IPS-18a (cell line): Measurements from ENCODE around the gene SLC13A3.

ENCODE experiments used
- H3K27ac ChIP-seq: one replicate; pipeline ENCODE4 v1.5.1; 2013; ENCODE audit warnings: low read length
- H3K27me3 ChIP-seq: one replicate; pipeline ENCODE4 v1.6.1; 2013; ENCODE audit warnings: mild to moderate bottlenecking, low read length; ENCODE audit not compliant: control insufficient read depth, insufficient read depth
- H3K36me3 ChIP-seq: one replicate; pipeline ENCODE4 v1.6.1; 2013; ENCODE audit warnings: low read depth, low read length; ENCODE audit not compliant: control insufficient read depth
- H3K4me1 ChIP-seq: one replicate; pipeline ENCODE4 v1.6.1; 2013; ENCODE audit warnings: low read depth, low read length; ENCODE audit not compliant: control insufficient read depth
- H3K4me3 ChIP-seq: one replicate; pipeline ENCODE4 v1.5.1; 2013; ENCODE audit warnings: low read length
- H3K9ac ChIP-seq: one replicate; pipeline ENCODE4 v1.6.1; 2013; ENCODE audit warnings: mild to moderate bottlenecking, low read length, moderate library complexity
- H3K9me3 ChIP-seq: one replicate; pipeline ENCODE4 v1.6.1; 2013; ENCODE audit warnings: low read depth, low read length; ENCODE audit not compliant: control insufficient read depth

The SLC13A3 gene

DNA sequence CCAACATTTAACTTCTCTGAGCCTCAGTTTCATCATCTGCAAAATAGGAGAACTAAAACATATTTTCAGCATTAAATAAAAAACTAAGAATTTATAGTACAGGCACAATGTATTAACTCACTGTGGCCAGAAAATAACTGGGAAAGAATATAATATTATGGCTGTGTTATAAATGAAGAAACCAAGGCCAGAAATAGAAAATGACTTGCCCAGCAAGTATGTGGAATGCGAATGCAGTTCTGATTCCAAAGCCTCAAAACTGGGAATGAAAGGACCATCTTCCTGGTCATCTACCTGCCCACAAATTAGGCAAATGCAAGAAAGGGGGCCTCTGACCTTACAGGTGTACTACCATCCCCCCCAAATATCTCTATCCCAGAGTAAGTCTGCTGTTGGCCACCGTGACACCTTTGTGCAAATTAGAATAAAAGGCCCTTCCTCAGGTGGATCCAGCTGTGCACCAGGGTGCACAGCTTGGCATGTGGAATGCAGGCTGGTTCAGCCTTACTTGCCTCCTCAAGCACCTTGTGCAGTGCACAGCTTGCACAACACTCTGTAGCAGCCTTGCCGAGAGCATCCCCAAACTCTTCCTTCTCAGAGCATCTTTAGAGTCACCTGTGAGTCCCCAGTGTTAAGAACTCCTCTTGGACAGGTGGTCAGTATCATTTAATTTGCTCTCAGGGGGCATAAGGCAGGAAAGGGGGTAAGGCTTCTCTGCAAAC is 4.4 kb downstream of the SLC13A3 start:
- H3K36me3 ChIP-seq: no peaks in the 10 kb centered on the region
- no peaks in the 10 kb centered on the region for H3K9me3 ChIP-seq
- H3K9ac ChIP-seq: no peak overlapping the region
- H3K27ac ChIP-seq: no peak overlapping the region
- no peaks in the 10 kb centered on the region for H3K4me1 ChIP-seq
- H3K4me3 ChIP-seq: no peak overlapping the region
- peaks cover 22% of the 10 kb centered on the region for H3K27me3 ChIP-seq

DNA sequence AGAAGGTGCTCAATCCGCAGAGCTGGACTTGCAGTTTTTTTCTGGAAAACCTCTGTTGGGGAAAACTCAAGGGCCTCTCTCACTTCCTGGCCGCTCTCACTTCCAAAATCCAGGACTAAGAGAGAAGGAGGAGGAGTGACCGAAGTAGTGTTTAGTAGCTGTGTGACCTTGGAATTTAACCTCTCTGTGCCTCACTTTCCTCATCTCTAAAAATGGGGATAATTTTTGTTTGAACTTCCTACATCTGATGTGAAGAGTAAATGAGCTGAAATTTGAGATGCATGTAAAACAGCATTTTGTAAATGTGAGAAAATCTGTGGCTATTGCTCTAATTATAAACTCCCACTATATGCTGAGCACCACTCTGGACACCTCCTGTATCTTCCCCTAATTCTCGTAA is 5.1 kb downstream of the SLC13A3 start:
- no peaks in the 10 kb centered on the region for H3K9me3 ChIP-seq
- no peak overlapping the region for H3K9ac ChIP-seq
- H3K27me3 ChIP-seq: peaks cover 17% of the 10 kb centered on the region
- H3K36me3 ChIP-seq: no peaks in the 10 kb centered on the region
- H3K4me3 ChIP-seq: no peak overlapping the region
- no peak overlapping the region for H3K27ac ChIP-seq
- H3K4me1 ChIP-seq: no peaks in the 10 kb centered on the region

DNA sequence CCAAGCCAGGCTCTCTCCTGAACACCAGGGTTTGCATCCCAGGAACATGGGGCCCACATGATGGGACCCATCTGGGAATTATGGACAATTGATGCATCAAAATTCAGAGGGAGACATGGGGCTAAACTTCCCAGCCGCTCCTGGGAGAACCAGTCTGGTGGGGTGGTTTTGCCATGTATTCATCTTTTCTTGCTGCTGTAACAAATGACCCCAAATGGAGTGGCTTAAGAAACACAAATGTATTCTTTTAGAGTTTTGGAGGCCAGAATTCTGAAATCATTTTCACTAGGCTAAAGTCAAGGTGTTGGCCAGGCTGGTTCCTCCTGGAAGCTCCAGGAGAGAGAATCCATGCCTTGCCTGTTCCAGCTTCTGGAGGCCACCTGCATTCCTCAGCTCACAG is 6.5 kb downstream of the SLC13A3 start:
- no peaks in the 10 kb centered on the region for H3K9me3 ChIP-seq
- H3K27me3 ChIP-seq: peaks cover 3% of the 10 kb centered on the region
- H3K36me3 ChIP-seq: peaks cover under 1% of the 10 kb centered on the region
- no peak overlapping the region for H3K4me3 ChIP-seq
- H3K9ac ChIP-seq: no peak overlapping the region
- no peak overlapping the region for H3K27ac ChIP-seq
- H3K4me1 ChIP-seq: peaks cover 4% of the 10 kb centered on the region

DNA sequence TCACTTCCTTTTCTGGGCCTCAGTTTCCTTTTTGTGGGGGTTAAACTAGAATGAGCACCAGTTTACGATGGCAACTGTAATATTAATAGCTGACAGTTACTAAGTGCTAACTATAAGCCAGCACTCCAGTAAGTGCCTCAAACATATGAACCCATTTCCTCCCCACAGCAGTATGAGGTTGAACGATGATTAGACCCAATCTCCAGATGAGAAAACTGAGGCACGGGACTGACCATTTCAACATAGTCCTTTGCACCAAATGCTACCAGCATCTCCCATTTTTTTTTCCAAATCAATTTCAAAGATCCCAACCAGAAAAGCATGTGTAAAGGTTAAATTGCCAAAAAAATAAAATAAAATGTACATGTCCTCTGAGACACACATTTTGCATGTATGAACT is 7.1 kb downstream of the SLC13A3 start:
- H3K27me3 ChIP-seq: no peaks in the 10 kb centered on the region
- no peak overlapping the region for H3K9ac ChIP-seq
- peaks cover 4% of the 10 kb centered on the region for H3K4me1 ChIP-seq
- peaks cover 2% of the 10 kb centered on the region for H3K36me3 ChIP-seq
- H3K9me3 ChIP-seq: no peaks in the 10 kb centered on the region
- no peak overlapping the region for H3K27ac ChIP-seq
- no peak overlapping the region for H3K4me3 ChIP-seq

DNA sequence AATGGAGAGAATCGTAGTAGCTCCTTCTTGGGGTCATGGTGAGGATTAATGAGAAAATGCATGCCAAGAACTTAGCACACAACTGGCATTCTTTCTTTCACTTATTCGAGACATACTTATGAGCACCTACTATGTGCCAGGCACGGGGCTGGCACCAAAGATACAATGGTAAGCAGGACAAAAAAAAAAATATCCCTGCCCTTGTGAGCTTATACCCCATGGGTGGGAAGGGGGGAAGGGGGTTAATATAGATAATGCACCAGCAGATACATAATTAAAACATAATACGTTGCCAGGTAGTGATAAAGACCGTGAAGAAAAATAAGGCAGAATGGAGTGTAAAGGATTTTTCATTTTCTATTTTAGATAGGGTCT is 8.3 kb downstream of the SLC13A3 start:
- Histone ChIP-seq H3K27me3 (no peaks in the 10 kb centered on the region), H3K4me1 (peaks cover 4% of the 10 kb centered on the region), H3K36me3 (peaks cover 2% of the 10 kb centered on the region), H3K9ac (no peak overlapping the region), H3K9me3 (no peaks in the 10 kb centered on the region), H3K27ac (no peak overlapping the region), H3K4me3 (no peak overlapping the region)

DNA sequence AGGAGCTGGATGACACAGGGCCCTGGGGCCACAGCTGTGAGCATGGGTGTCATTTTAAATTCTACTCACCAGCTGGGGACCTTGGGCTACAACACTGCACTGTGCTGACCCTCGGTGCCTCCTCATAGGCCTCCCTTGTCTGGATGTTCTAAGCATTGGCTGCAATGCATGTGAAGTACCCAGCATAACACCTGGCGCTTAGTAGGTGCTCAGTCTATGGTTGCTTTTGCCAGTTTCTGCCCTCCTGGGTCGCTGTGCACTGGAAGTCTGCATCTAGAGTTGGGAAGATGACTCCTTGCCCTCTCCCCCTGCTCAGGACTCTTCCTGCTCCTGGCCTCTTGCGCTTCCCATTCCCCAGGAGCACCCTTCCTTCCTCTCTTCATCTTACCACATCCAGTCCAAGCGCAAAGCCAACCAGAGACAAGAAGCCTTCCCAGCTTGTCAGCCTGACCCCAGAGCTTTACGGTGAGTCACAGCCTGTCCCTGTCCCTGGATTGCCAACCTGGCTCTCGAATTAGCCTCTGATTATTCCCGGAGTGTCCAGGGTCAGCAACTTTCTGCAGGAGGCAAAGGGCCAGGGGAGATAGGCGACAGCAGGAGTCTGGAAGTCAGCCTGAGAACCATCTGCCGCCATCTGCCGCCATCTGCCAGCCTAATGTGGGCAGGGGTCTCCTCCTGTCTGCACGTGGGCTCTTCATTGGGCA is 8.8 kb downstream of the SLC13A3 start:
- H3K9me3 ChIP-seq: no peaks in the 10 kb centered on the region
- H3K4me3 ChIP-seq: no peak overlapping the region
- H3K36me3 ChIP-seq: peaks cover 2% of the 10 kb centered on the region
- no peaks in the 10 kb centered on the region for H3K27me3 ChIP-seq
- no peak overlapping the region for H3K27ac ChIP-seq
- H3K4me1 ChIP-seq: peaks cover 4% of the 10 kb centered on the region
- no peak overlapping the region for H3K9ac ChIP-seq

DNA sequence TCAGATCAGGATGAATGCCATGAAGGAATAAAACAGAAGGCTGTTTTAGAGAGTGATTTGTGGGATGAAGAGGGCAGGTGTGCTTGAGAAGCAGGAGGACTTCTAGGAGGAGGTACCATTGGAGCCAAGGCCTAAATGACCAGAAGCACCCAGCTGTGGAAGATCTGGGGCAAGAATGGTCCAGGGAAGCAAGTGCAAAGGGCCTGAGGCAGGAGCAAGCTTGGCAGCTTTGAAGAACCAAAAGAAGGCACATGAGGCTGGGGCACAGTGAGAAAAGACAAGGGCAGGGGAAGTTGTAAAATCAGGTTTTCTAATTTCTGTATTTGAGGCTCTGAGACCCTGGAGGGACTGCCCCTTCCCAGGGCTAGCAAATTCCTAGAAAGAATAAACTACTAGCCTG is 9.8 kb downstream of the SLC13A3 start:
- H3K27ac ChIP-seq: no peak overlapping the region
- peaks cover 4% of the 10 kb centered on the region for H3K4me1 ChIP-seq
- no peaks in the 10 kb centered on the region for H3K27me3 ChIP-seq
- peaks cover 2% of the 10 kb centered on the region for H3K36me3 ChIP-seq
- H3K4me3 ChIP-seq: no peak overlapping the region
- no peaks in the 10 kb centered on the region for H3K9me3 ChIP-seq
- H3K9ac ChIP-seq: no peak overlapping the region

DNA sequence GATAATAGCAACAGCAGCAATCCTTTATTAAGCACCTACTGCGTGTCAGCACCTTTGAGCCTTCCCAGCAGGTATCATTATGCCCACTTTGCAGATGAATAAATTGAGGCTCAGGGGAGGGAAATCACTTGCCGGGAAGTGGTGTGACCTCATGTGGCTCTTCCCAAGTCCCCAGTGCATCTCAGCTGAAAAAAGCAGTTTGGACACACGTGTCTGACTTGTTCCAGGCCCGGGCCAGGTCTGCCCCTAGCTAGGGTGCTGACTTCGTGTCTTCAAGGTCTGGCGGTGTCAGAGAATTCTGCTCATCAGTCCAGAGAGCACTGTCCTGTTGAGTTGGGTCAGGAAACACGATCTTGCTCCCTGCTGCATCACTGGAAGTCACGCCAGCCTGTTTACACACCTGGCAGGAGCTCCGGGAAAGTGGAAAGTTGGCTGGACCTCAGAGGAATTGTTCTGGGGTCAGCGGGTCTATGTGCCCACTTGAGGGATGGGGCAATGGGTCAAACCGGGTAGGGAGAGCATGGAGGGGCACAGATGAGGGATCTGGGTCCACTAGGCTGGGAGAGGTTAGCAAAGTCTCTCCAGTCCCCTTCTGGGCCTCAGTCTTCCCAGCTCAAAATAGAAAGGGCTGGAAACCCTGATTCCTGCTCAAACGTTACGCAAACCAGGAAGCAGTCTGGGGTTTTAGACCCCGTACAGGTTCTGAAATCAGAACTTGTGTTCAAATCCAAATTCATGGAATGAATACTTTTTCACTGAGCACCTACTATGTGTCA is 10.5 kb downstream of the SLC13A3 start:
- Histone ChIP-seq H3K27ac (no peak overlapping the region), H3K36me3 (peaks cover 2% of the 10 kb centered on the region), H3K27me3 (no peaks in the 10 kb centered on the region), H3K4me1 (peaks cover 4% of the 10 kb centered on the region), H3K4me3 (no peak overlapping the region), H3K9me3 (no peaks in the 10 kb centered on the region), H3K9ac (no peak overlapping the region)

DNA sequence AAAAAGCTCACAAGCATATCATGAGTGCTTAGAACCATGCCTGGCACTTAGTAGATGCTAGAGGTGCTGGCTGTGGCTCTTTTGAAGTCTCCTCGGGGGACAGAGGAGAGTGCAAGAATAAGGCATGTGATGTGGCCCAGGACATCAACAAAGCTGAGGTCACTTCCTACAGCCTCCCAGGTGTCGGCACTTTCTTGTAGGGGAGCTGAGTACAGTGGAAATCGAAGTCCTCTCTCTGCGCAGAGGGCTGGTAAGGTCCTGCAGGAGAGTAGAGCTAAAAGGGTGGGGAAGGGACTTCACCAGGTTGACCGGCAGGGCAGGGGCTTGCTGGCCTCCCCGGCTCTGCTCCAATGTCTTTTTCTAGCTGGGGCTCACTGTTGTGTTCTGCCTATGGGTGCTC is 11.2 kb downstream of the SLC13A3 start:
- Histone ChIP-seq H3K9ac (no peak overlapping the region), H3K4me1 (peaks cover 4% of the 10 kb centered on the region), H3K36me3 (peaks cover 2% of the 10 kb centered on the region), H3K4me3 (no peak overlapping the region), H3K27me3 (no peaks in the 10 kb centered on the region), H3K9me3 (no peaks in the 10 kb centered on the region), H3K27ac (no peak overlapping the region)

DNA sequence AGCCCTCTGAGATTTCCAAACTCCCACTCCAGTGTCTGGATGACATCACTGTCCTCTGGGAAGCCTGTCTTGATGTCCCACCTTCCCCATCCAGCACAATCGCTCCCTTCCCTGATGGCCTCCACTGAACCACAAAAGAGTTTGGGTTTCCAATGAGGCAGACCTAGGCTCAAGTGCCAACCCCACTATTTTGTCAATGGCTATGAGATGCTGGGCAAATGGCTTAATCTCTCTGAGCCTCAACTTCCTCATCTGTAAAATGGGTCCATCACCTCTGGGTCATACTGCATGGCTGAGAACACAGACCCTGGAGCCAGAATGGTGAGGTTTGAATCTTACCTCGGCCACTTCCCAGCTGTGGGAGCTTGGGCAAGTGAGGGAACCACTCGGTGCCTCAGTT is 11.7 kb downstream of the SLC13A3 start:
- Histone ChIP-seq H3K4me3 (no peak overlapping the region), H3K27me3 (no peaks in the 10 kb centered on the region), H3K27ac (no peak overlapping the region), H3K9me3 (no peaks in the 10 kb centered on the region), H3K36me3 (peaks cover 2% of the 10 kb centered on the region), H3K4me1 (peaks cover 4% of the 10 kb centered on the region), H3K9ac (no peak overlapping the region)

DNA sequence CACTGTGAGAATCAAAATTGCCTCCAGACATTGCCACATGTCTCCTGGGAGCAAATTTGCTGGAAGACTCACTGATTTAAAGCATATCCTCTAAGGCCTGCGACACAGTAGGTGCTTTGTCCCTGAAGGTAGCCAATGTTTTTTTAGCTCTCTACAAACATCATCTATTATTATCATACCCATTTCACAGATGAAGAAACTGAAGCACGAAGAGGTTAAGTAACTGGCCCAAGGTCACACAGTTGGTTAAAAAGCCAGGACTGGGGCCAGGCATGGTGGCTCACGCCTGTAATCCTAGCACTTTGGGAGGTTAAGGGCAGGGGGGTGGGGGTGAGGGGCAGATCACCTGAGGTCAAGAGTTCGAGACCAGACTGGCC is 12.4 kb downstream of the SLC13A3 start:
- no peak overlapping the region for H3K4me3 ChIP-seq
- H3K27ac ChIP-seq: no peak overlapping the region
- no peaks in the 10 kb centered on the region for H3K27me3 ChIP-seq
- no peaks in the 10 kb centered on the region for H3K9me3 ChIP-seq
- H3K4me1 ChIP-seq: peaks cover 4% of the 10 kb centered on the region
- H3K36me3 ChIP-seq: peaks cover 2% of the 10 kb centered on the region
- no peak overlapping the region for H3K9ac ChIP-seq
